ENCODE results near the gene FAM107A. TPM values are rescaled to one million over a fixed set of nuclear protein-coding genes. Genes with fewer than 3 reads are reported as not detected.

FAM107A gene
- total RNA-seq, 1 donor from 2014 or later: 1.3 TPM

GRCh38 chr3:58622436-58622835, 45.2 kb upstream of the FAM107A start:
- no peak for DNase-seq (ENCODE audit: low read depth)
- no peak overlapping the region for H3K4me3 ChIP-seq (ENCODE audit: low read depth, low read length)
- TF ChIP-seq CTCF (conservative IDR thresholded peaks at IDR 0.05; ENCODE audit: low read depth, low read length): no peak

- DNase-seq (ENCODE audit: low read depth): no peak
- TF ChIP-seq CTCF (conservative IDR thresholded peaks at IDR 0.05; ENCODE audit: low read depth, low read length): no peak
- no peak overlapping the region for H3K4me3 ChIP-seq (ENCODE audit: low read depth, low read length)
Observed at GRCh38 chr3:58621086-58621830, 44.1 kb upstream of the FAM107A start.

DNA sequence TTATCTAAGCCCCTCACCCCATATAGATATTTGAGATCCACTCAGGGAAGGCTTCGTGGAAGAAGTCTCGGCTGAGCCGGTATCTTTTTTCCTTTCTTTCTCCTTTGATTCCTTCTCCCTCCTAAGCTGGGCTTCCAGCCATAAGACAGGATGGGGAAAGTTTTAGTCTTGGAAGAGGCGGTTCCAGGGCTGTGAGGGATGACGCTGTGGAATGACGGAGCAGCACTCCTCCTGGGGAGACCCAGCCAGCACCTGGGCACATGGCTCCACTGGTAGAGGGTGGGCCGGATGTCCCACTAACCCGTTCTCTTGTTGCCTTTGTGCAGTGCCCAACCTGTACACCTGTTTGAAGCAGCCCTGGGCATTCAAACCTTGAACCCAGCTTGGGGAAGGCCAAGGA, 43.2 kb upstream of the FAM107A start:
- H3K4me3 ChIP-seq (ENCODE audit: low read depth, low read length): no peak overlapping the region
- no peak for DNase-seq (ENCODE audit: low read depth)
- no peak for TF ChIP-seq CTCF (conservative IDR thresholded peaks at IDR 0.05; ENCODE audit: low read depth, low read length)

GRCh38 chr3:58617338-58617761, 40.2 kb upstream of the FAM107A start:
- DNase-seq (ENCODE audit: low read depth): no peak
- no peak for TF ChIP-seq CTCF (conservative IDR thresholded peaks at IDR 0.05; ENCODE audit: low read depth, low read length)
- H3K4me3 ChIP-seq (ENCODE audit: low read depth, low read length): no peak overlapping the region

DNA sequence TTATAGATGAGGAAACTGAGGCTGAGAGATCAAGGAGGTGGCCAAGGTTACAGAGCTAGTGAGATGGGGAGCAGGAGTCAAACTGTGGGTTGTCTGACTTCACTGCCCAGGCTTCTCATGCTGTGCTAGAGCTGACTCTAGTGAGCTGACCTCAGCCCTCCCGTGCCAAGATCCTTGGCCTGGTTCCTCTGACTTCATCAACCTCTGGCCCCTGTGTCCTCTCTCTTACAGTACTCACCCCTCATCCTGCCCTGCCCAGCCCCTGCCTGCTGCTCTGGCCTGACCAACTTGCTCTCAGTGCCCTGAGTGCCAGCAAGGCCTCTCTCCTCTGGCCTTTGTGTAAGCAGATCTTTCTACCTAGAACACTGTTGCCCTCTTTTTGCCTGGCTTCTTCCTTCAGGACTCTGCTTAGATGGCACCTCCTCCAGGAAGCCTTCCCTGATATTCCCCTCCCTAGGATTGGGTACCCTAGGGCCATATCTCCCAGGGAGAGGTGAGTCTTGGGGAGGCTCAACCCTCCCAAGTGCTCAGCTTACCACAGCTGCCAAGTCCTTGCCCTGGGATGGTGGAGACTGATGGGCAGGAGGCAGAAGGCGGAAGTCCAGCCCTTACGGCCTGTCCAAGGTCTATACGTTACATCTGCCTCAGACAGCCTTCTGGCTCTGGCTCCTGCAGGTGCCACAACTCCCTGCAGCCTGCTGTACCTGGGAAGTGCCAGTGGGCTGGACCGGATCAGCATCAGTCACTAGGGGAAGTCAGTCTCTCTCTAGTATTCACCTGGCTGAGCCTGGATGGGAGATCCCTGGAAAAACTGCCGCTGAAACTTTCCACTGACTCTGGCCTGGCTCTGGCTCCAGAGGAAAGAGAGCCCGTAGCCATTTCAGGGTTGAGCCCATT, 36.3 kb upstream of the FAM107A start:
- TF ChIP-seq CTCF (conservative IDR thresholded peaks at IDR 0.05; ENCODE audit: low read depth, low read length): no peak
- H3K4me3 ChIP-seq (ENCODE audit: low read depth, low read length): no peak overlapping the region
- DNase-seq (ENCODE audit: low read depth): no peak

GRCh38 chr3:58612830-58613229, 35.6 kb upstream of the FAM107A start:
- no peak overlapping the region for H3K4me3 ChIP-seq (ENCODE audit: low read depth, low read length)
- no peak for TF ChIP-seq CTCF (conservative IDR thresholded peaks at IDR 0.05; ENCODE audit: low read depth, low read length)
- no peak for DNase-seq (ENCODE audit: low read depth)
